Ishikawa (cell line): Measurements from ENCODE around the gene SEPTIN7.

Source experiments
- CEBPB ChIP-seq: IDR thresholded peaks from 2 replicates; pipeline ENCODE4 v1.6.1; 2012
- CREB1 ChIP-seq: IDR thresholded peaks from 2 replicates; pipeline ENCODE4 v1.6.1; 2012; ENCODE audit warnings: low read depth
- EGR1 ChIP-seq: IDR thresholded peaks from 2 replicates; pipeline ENCODE4 v1.6.1; 2012
- EP300 ChIP-seq: IDR thresholded peaks from 2 replicates; pipeline ENCODE4 v1.6.1; 2012; ENCODE audit warnings: borderline replicate concordance
- FOXM1 ChIP-seq: IDR thresholded peaks from 2 replicates; pipeline ENCODE4 v1.6.1; 2012; ENCODE audit warnings: low read depth, borderline replicate concordance
- MAX ChIP-seq: IDR thresholded peaks from 2 replicates; pipeline ENCODE4 v1.6.1; 2012
- NFIC ChIP-seq: IDR thresholded peaks from 2 replicates; pipeline ENCODE4 v1.6.1; 2012
- RAD21 ChIP-seq: IDR thresholded peaks from 2 replicates; pipeline ENCODE4 v1.6.1; 2012; ENCODE audit warnings: low read depth
- REST ChIP-seq: IDR thresholded peaks from 2 replicates; pipeline ENCODE4 v1.6.1; 2012; ENCODE audit warnings: low read depth, mild to moderate bottlenecking
- TAF1 ChIP-seq: IDR thresholded peaks from 2 replicates; pipeline ENCODE4 v1.6.1; 2012; ENCODE audit warnings: low read depth, mild to moderate bottlenecking
- TCF12 ChIP-seq: IDR thresholded peaks from 2 replicates; pipeline ENCODE4 v1.6.1; 2012; ENCODE audit warnings: low read depth
- TEAD4 ChIP-seq: IDR thresholded peaks from 2 replicates; pipeline ENCODE4 v1.6.1; 2012
- YY1 ChIP-seq: IDR thresholded peaks from 2 replicates; pipeline ENCODE4 v1.6.1; 2012; ENCODE audit warnings: low read depth
- ZBTB7A ChIP-seq: IDR thresholded peaks from 2 replicates; pipeline ENCODE4 v1.6.1; 2012; ENCODE audit warnings: low read depth
- TF ChIP-seq, protein P1 (sequence below): IDR thresholded peaks from 2 replicates; pipeline ENCODE4 v1.6.1; 2012

SEPTIN7 gene

DNA sequence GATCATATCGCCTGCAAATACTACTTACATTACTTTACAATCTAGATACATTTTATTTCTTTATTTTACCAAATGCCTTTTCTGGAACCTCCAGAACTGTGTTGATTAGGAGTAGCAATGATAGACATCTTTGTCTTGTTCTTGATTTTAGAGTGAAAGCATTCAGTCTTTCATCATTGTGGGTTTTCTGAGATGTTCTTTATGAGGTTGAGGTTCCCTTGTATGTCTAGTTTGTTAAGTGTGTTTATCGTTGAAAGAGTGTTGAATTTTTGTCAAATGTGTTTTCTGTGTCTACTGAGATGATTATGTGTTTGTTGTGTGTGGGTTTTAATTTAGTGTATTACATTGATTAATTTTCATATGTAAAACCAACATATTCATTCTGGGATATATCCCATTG is 17.1 kb downstream of the SEPTIN7 start:
- TF ChIP-seq CREB1, result no peak
- no peak for TF ChIP-seq EGR1
- no peak for TF ChIP-seq EP300
- TF ChIP-seq YY1, result no peak

- TF ChIP-seq REST (no peak), ZBTB7A (no peak), TAF1 (no peak), EGR1 (no peak), CREB1 (no peak), FOXM1 (no peak), RAD21 (no peak)
- TF ChIP-seq, protein P1, sequence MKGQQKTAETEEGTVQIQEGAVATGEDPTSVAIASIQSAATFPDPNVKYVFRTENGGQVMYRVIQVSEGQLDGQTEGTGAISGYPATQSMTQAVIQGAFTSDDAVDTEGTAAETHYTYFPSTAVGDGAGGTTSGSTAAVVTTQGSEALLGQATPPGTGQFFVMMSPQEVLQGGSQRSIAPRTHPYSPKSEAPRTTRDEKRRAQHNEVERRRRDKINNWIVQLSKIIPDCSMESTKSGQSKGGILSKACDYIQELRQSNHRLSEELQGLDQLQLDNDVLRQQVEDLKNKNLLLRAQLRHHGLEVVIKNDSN, result no peak
These were observed 17.7 kb downstream of the SEPTIN7 start for GRCh38 chr7:35818513-35818912.

DNA sequence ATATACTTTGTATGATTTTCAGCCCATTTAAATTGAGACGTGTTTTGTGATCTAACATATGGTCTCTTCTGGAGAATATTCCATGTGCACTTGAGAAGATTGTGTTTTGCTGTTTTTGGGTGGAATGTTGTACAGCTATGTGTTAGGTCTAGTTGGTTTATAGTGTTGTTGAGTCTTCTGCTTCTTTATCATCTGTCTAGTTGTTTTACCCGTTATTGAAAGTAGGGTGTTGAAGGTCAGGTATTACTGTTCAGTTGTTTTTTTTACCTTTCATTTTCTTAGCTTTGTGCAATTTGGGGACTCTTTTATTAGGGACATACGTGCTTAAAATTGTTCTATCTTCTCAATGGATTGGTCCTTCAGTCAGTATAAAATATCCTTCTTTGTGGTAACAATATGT is 18.5 kb downstream of the SEPTIN7 start:
- TF ChIP-seq FOXM1 (no peak), CREB1 (no peak), ZBTB7A (no peak), YY1 (no peak), TAF1 (no peak), RAD21 (no peak), TEAD4 (no peak), TCF12 (no peak), EGR1 (no peak), CEBPB (no peak), REST (no peak), NFIC (no peak), MAX (no peak)

DNA sequence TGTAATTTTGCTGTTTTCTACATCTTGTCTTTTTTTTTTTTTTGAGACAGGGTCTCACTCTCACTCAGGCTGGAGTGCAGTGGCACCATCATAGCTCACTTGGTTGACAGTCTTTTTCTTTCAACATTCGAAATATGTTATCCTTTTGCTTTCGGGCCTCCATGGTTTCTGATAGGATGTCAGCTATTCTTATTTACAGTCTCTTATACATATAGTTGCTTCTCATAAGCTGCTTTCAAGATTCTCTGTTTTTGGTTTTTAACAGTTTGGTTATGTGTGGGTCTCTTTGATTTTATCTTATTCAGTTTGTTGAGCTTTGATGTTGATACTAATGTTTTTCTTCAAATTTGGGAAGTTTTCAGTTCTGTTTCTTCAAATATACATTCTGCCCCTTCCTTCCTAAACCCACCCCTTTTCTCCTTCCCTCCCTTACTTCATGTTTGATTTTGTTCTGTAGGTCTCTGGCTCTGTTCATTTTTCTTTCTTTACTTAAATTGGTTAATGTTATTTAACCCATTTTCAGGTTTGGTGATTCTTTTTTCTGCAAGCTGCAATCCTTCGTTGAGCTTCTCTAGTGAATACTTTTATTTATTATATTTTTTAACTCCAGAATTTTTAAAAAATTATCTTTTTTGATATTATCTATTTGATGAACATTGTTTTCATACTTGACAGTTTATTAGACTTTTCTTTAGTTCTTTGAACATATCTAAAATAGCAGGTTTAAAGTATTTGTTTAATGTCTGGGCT is 19.3 kb downstream of the SEPTIN7 start:
- TF ChIP-seq TCF12 (no peak), NFIC (no peak), CREB1 (no peak), REST (no peak), ZBTB7A (no peak), TAF1 (no peak), MAX (no peak)

- no peak for TF ChIP-seq YY1
- TF ChIP-seq ZBTB7A, result no peak
- TF ChIP-seq FOXM1, result no peak
- TF ChIP-seq TAF1, result no peak
- TF ChIP-seq CREB1, result no peak
- no peak for TF ChIP-seq REST
These were observed 20.0 kb downstream of the SEPTIN7 start for GRCh38 chr7:35820858-35821257.
